IMR-90 (cell line): ENCODE measurements around the gene SDCCAG8. TPM values are rescaled to one million over a fixed set of nuclear protein-coding genes. Genes with fewer than 3 reads are reported as not detected.

Experiments
- ATAC-seq: fragments of 200-7000 bp; cut with Tn5 transposase; 2 replicates; pipeline ENCODE4 v1.9.1; 2020; ENCODE audit warnings: low read depth, mild to moderate bottlenecking, moderate library complexity
- BruUV-seq: library from RNA; stranded (reverse); fragments of 400-500 nt; replicated peaks from 2 replicates; lab custom pipeline; 2021; lab: Mats Ljungman, UMichigan
- CTCF ChIA-PET: fragments of 300-600 bp; formaldehyde crosslinking; extraction: SDS; loops from one replicate; lab custom pipeline; 2021; ENCODE audit warnings: antibody characterized with exemption; lab: Yijun Ruan, JAX
- POLR2A ChIA-PET: fragments of 300-600 bp; sonication (Branson Sonifier 250); formaldehyde crosslinking; loops from one replicate; lab custom pipeline; 2022; ENCODE audit warnings: antibody characterized with exemption; ENCODE audit not compliant: unreplicated experiment; lab: Charles Lee
- DNase-seq: peaks from one replicate; pipeline ENCODE4 v3.0.0; 2013
- H2AFZ ChIP-seq: replicated peaks from 2 replicates; pipeline ENCODE3; 2013; ENCODE audit warnings: low read length, mild to moderate bottlenecking; ENCODE audit not compliant: poor library complexity
- H2AK5ac ChIP-seq: 2 replicates; pipeline ENCODE4 v1.6.1; 2013; ENCODE audit warnings: low read depth, low read length, inconsistent platforms
- H2AK9ac ChIP-seq: replicated peaks from 2 replicates; pipeline ENCODE3; 2013; ENCODE audit warnings: mild to moderate bottlenecking, low read depth, low read length, moderate library complexity; ENCODE audit not compliant: poor library complexity
- H2BK120ac ChIP-seq: 2 replicates; pipeline ENCODE4 v1.6.1; 2013; ENCODE audit warnings: low read depth, low read length, inconsistent platforms
- H2BK15ac ChIP-seq: 3 replicates; pipeline ENCODE4 v1.6.1; 2013; ENCODE audit warnings: low read depth, low read length, inconsistent platforms
- H2BK20ac ChIP-seq: 2 replicates; pipeline ENCODE4 v1.6.1; 2013; ENCODE audit warnings: low read depth, mild to moderate bottlenecking, inconsistent platforms, low read length, moderate library complexity
- H2BK5ac ChIP-seq: 2 replicates; pipeline ENCODE4 v1.6.1; 2013; ENCODE audit warnings: mild to moderate bottlenecking, low read depth, low read length, inconsistent platforms; ENCODE audit not compliant: poor library complexity, severe bottlenecking
- H3K14ac ChIP-seq: replicated peaks from 2 replicates; pipeline ENCODE4 v1.6.1; 2013; ENCODE audit warnings: low read depth, low read length, inconsistent platforms
- H3K18ac ChIP-seq: 2 replicates; pipeline ENCODE4 v1.6.1; 2013; ENCODE audit warnings: low read depth, low read length, control low read depth
- H3K23ac ChIP-seq: 2 replicates; pipeline ENCODE4 v1.6.1; 2013; ENCODE audit warnings: low read depth, low read length, inconsistent platforms
- H3K27ac ChIP-seq: 2 replicates; pipeline ENCODE4 v1.5.1; 2013; ENCODE audit warnings: mild to moderate bottlenecking, control low read depth, low read length; ENCODE audit not compliant: insufficient read depth
- H3K27me3 ChIP-seq: 2 replicates; pipeline ENCODE4 v1.6.1; 2013; ENCODE audit warnings: low read length; ENCODE audit not compliant: control insufficient read depth, insufficient read depth
- H3K36me3 ChIP-seq: 2 replicates; pipeline ENCODE4 v1.6.1; 2013; ENCODE audit warnings: low read length, mixed read lengths; ENCODE audit not compliant: control insufficient read depth, insufficient read depth
- H3K4ac ChIP-seq: 2 replicates; pipeline ENCODE4 v1.6.1; 2013; ENCODE audit warnings: low read depth, low read length, inconsistent platforms
- H3K4me1 ChIP-seq: 2 replicates; pipeline ENCODE4 v1.6.1; 2013; ENCODE audit warnings: low read length, mixed read lengths; ENCODE audit not compliant: control insufficient read depth, insufficient read depth
- H3K4me2 ChIP-seq: 2 replicates; pipeline ENCODE4 v1.6.1; 2013; ENCODE audit warnings: low read depth, mild to moderate bottlenecking, control low read depth, low read length, moderate library complexity
- H3K4me3 ChIP-seq: 2 replicates; pipeline ENCODE4 v1.5.1; 2013; ENCODE audit warnings: low read depth, mild to moderate bottlenecking, control low read depth, low read length, moderate library complexity; ENCODE audit not compliant: insufficient read depth
- H3K56ac ChIP-seq: 2 replicates; pipeline ENCODE4 v1.6.1; 2013; ENCODE audit warnings: low read length, inconsistent platforms; ENCODE audit not compliant: insufficient read depth; ENCODE audit errors: extremely low read depth
- H3K79me1 ChIP-seq, 2 experiments: 2 replicates each; pipeline ENCODE4 v1.6.1; 2013; ENCODE audit warnings: low read length in 2 of 2, inconsistent platforms in 1 of 2, low read depth in 1 of 2
- H3K9ac ChIP-seq: 2 replicates; pipeline ENCODE4 v1.6.1; 2013; ENCODE audit warnings: low read depth, low read length, control low read depth
- H3K9me1 ChIP-seq: 2 replicates; pipeline ENCODE4 v1.6.1; 2013; ENCODE audit warnings: low read length, inconsistent platforms; ENCODE audit not compliant: insufficient read depth
- H3K9me3 ChIP-seq: 2 replicates; pipeline ENCODE4 v1.6.1; 2013; ENCODE audit warnings: low read length; ENCODE audit not compliant: control insufficient read depth, insufficient read depth
- H4K20me1 ChIP-seq: 2 replicates; pipeline ENCODE4 v1.6.1; 2013; ENCODE audit warnings: low read length, inconsistent platforms; ENCODE audit not compliant: insufficient read depth
- H4K5ac ChIP-seq: 2 replicates; pipeline ENCODE4 v1.6.1; 2013; ENCODE audit warnings: mild to moderate bottlenecking, low read depth, low read length, control low read depth
- H4K8ac ChIP-seq, 2 experiments: 2 replicates each; pipeline ENCODE4 v1.6.1; 2013; ENCODE audit warnings: low read depth in 2 of 2, low read length in 2 of 2, control low read depth in 1 of 2, inconsistent platforms in 1 of 2
- H4K91ac ChIP-seq: 2 replicates; pipeline ENCODE4 v1.6.1; 2013; ENCODE audit warnings: low read depth, low read length, inconsistent platforms; ENCODE audit not compliant: insufficient read depth
- CTCF ChIP-seq: conservative IDR thresholded peaks from 2 replicates; pipeline ENCODE4 v1.5.1; 2012; ENCODE audit warnings: mild to moderate bottlenecking, low read depth, low read length, improper control_type of control experiment
- FOS ChIP-seq: fragments of 150-350 bp; IDR thresholded peaks from 2 replicates; pipeline ENCODE4 v1.6.1; 2016; ENCODE audit warnings: low read depth, low read length
- MXI1 ChIP-seq: IDR thresholded peaks from 2 replicates; pipeline ENCODE4 v1.6.1; 2012; ENCODE audit warnings: low read depth, mild to moderate bottlenecking, low read length, moderate library complexity, borderline replicate concordance
- POLR2A ChIP-seq: IDR thresholded peaks from 2 replicates; pipeline ENCODE4 v1.6.1; 2012; ENCODE audit warnings: mild to moderate bottlenecking, low read depth, low read length
- RFX5 ChIP-seq: IDR thresholded peaks from 2 replicates; pipeline ENCODE4 v1.8.0; 2012; ENCODE audit warnings: low read depth, mild to moderate bottlenecking, low read length, moderate library complexity
- WGBS, 2 experiments: methylation state at CpG; one replicate each; pipeline versions ENCODE4 v1.1.5 to v1.1.7; 2013; ENCODE audit warnings: missing lambda C conversion rate in 2 of 2; ENCODE audit not compliant: insufficient read length in 1 of 2; ENCODE audit errors: extremely low coverage in 2 of 2; 5-methylcytosine and 5-hydroxymethylcytosine counted together
- dilution Hi-C: fragments of 300-500 bp; cut with HindIII; formaldehyde crosslinking; loops from one replicate; pipeline ENCODE4 v1.14.3; 2018; ENCODE audit warnings: low sequenced_read_pairs; ENCODE audit not compliant: unreplicated experiment
- in situ Hi-C: fragments of 300-500 bp; cut with MboI; formaldehyde crosslinking; loops from 3 replicates; pipeline ENCODE4 v1.14.3; 2019; ENCODE audit warnings: low sequenced_read_pairs, inconsistent platforms, mixed read lengths
- intact Hi-C: fragments of 100-400 bp; cut with micrococcal nuclease; formaldehyde crosslinking; loops from 2 replicates; pipeline ENCODE4 v1.10.0; 2022
- polyA plus RNA-seq, 3 experiments: library from polyadenylated mRNA; depleted of rRNA; stranded (reverse); fragments of >200 nt; gene quantifications; 2 replicates each; pipeline ENCODE4 v1.2.3, GENCODE V29; 2012; ENCODE audit warnings: low replicate concordance in 1 of 3
- total RNA-seq: library from RNA; depleted of rRNA; stranded (reverse); fragments of >200 nt; gene quantifications from 2 replicates; pipeline ENCODE4 v1.2.3, GENCODE V29; 2012

SDCCAG8 gene
- total and polyA plus RNA-seq, 2 of the 4 experiments (the other 2 are of a cell fraction): 25.2 to 46.8 TPM

- in situ Hi-C loops (no loop called here), intact Hi-C loops (no loop called here)
- no peak overlapping the region for H2BK120ac ChIP-seq
Observed at GRCh38 chr1:243233908-243234307, 21.9 kb upstream of the SDCCAG8 start.

More at GRCh38 chr1:243233908-243234307, 21.9 kb upstream of the SDCCAG8 start:
- Histone ChIP-seq H3K4me3 (no peak overlapping the region), H3K4me1 (peaks cover 6% of the 10 kb centered on the region), H2BK15ac (no peak overlapping the region), H2BK5ac (peak overlapping the region; percentile 78), H2AFZ (no peak overlapping the region), H3K27me3 (no peaks in the 10 kb centered on the region), H3K23ac (no peak overlapping the region), H2AK9ac (no peak overlapping the region), H4K91ac (no peak overlapping the region), H3K56ac (no peak overlapping the region), H3K9ac (no peak overlapping the region), H3K27ac (peak overlapping the region; percentile 48; the same call in 1 of the 2 replicates), H3K79me1 (peaks cover 7 to 39% of the 10 kb centered on the region in 2 experiments; a peak in 3 of 4 replicates), H3K14ac (no peak overlapping the region), H3K36me3 (peaks cover 11% of the 10 kb centered on the region), H3K4me2 (peak overlapping the region; percentile 39; the same call in 1 of the 2 replicates), H3K9me3 (peaks cover 17% of the 10 kb centered on the region), H3K4ac (no peak overlapping the region), H3K9me1 (no peaks in the 10 kb centered on the region), H4K8ac (no peak overlapping the region), H3K18ac (no peak overlapping the region), H4K20me1 (peaks cover 57% of the 10 kb centered on the region), H2AK5ac (no peak overlapping the region), H4K5ac (no peak overlapping the region), H2BK20ac (no peak overlapping the region)
- ATAC-seq (peak; percentile 87), DNase-seq (peak; percentile 94)
- TF ChIP-seq POLR2A: no peak
- TF ChIP-seq FOS: peak; percentile 14; the same call in 1 of the 2 replicates
- TF ChIP-seq RFX5: no peak
- no peak for TF ChIP-seq MXI1
- no peak for TF ChIP-seq CTCF
- WGBS, 2 experiments: no CpG with 5 or more reads among the region's 2 CpGs
- no TSS peak for BruUV-seq
- POLR2A ChIA-PET: interaction anchor here (1.4 kb wide), 1 partner anchor 21 kb away, joined by 3 read pairs; the partner anchor contains the start of genes CEP170 and SDCCAG8
- dilution Hi-C loops: no loop called here
- CTCF ChIA-PET: no interaction called here
